IMR-90 (cell line): ENCODE results near the gene SLC17A3. TPM values are rescaled to one million over a fixed set of nuclear protein-coding genes. Genes with fewer than 3 reads are reported as not detected.

Source experiments
- ATAC-seq: fragments of 200-7000 bp; cut with Tn5 transposase; 2 replicates; pipeline ENCODE4 v1.9.1; 2020; ENCODE audit warnings: low read depth, mild to moderate bottlenecking, moderate library complexity
- BruUV-seq: library from RNA; stranded (reverse); fragments of 400-500 nt; replicated peaks from 2 replicates; lab custom pipeline; 2021; lab: Mats Ljungman, UMichigan
- CTCF ChIA-PET: fragments of 300-600 bp; formaldehyde crosslinking; extraction: SDS; loops from one replicate; lab custom pipeline; 2021; ENCODE audit warnings: antibody characterized with exemption; lab: Yijun Ruan, JAX
- POLR2A ChIA-PET: fragments of 300-600 bp; sonication (Branson Sonifier 250); formaldehyde crosslinking; loops from one replicate; lab custom pipeline; 2022; ENCODE audit warnings: antibody characterized with exemption; ENCODE audit not compliant: unreplicated experiment; lab: Charles Lee
- DNase-seq: peaks from one replicate; pipeline ENCODE4 v3.0.0; 2013
- H2AFZ ChIP-seq: replicated peaks from 2 replicates; pipeline ENCODE3; 2013; ENCODE audit warnings: low read length, mild to moderate bottlenecking; ENCODE audit not compliant: poor library complexity
- H2AK5ac ChIP-seq: 2 replicates; pipeline ENCODE4 v1.6.1; 2013; ENCODE audit warnings: low read depth, low read length, inconsistent platforms
- H2AK9ac ChIP-seq: replicated peaks from 2 replicates; pipeline ENCODE3; 2013; ENCODE audit warnings: mild to moderate bottlenecking, low read depth, low read length, moderate library complexity; ENCODE audit not compliant: poor library complexity
- H2BK120ac ChIP-seq: 2 replicates; pipeline ENCODE4 v1.6.1; 2013; ENCODE audit warnings: low read depth, low read length, inconsistent platforms
- H2BK15ac ChIP-seq: 3 replicates; pipeline ENCODE4 v1.6.1; 2013; ENCODE audit warnings: low read depth, low read length, inconsistent platforms
- H2BK20ac ChIP-seq: 2 replicates; pipeline ENCODE4 v1.6.1; 2013; ENCODE audit warnings: low read depth, mild to moderate bottlenecking, inconsistent platforms, low read length, moderate library complexity
- H2BK5ac ChIP-seq: 2 replicates; pipeline ENCODE4 v1.6.1; 2013; ENCODE audit warnings: mild to moderate bottlenecking, low read depth, low read length, inconsistent platforms; ENCODE audit not compliant: poor library complexity, severe bottlenecking
- H3K14ac ChIP-seq: replicated peaks from 2 replicates; pipeline ENCODE4 v1.6.1; 2013; ENCODE audit warnings: low read depth, low read length, inconsistent platforms
- H3K18ac ChIP-seq: 2 replicates; pipeline ENCODE4 v1.6.1; 2013; ENCODE audit warnings: low read depth, low read length, control low read depth
- H3K23ac ChIP-seq: 2 replicates; pipeline ENCODE4 v1.6.1; 2013; ENCODE audit warnings: low read depth, low read length, inconsistent platforms
- H3K27ac ChIP-seq: 2 replicates; pipeline ENCODE4 v1.5.1; 2013; ENCODE audit warnings: mild to moderate bottlenecking, control low read depth, low read length; ENCODE audit not compliant: insufficient read depth
- H3K27me3 ChIP-seq: 2 replicates; pipeline ENCODE4 v1.6.1; 2013; ENCODE audit warnings: low read length; ENCODE audit not compliant: control insufficient read depth, insufficient read depth
- H3K36me3 ChIP-seq: 2 replicates; pipeline ENCODE4 v1.6.1; 2013; ENCODE audit warnings: low read length, mixed read lengths; ENCODE audit not compliant: control insufficient read depth, insufficient read depth
- H3K4ac ChIP-seq: 2 replicates; pipeline ENCODE4 v1.6.1; 2013; ENCODE audit warnings: low read depth, low read length, inconsistent platforms
- H3K4me1 ChIP-seq: 2 replicates; pipeline ENCODE4 v1.6.1; 2013; ENCODE audit warnings: low read length, mixed read lengths; ENCODE audit not compliant: control insufficient read depth, insufficient read depth
- H3K4me2 ChIP-seq: 2 replicates; pipeline ENCODE4 v1.6.1; 2013; ENCODE audit warnings: low read depth, mild to moderate bottlenecking, control low read depth, low read length, moderate library complexity
- H3K4me3 ChIP-seq: 2 replicates; pipeline ENCODE4 v1.5.1; 2013; ENCODE audit warnings: low read depth, mild to moderate bottlenecking, control low read depth, low read length, moderate library complexity; ENCODE audit not compliant: insufficient read depth
- H3K56ac ChIP-seq: 2 replicates; pipeline ENCODE4 v1.6.1; 2013; ENCODE audit warnings: low read length, inconsistent platforms; ENCODE audit not compliant: insufficient read depth; ENCODE audit errors: extremely low read depth
- H3K79me1 ChIP-seq, 2 experiments: 2 replicates each; pipeline ENCODE4 v1.6.1; 2013; ENCODE audit warnings: low read length in 2 of 2, inconsistent platforms in 1 of 2, low read depth in 1 of 2
- H3K9ac ChIP-seq: 2 replicates; pipeline ENCODE4 v1.6.1; 2013; ENCODE audit warnings: low read depth, low read length, control low read depth
- H3K9me1 ChIP-seq: 2 replicates; pipeline ENCODE4 v1.6.1; 2013; ENCODE audit warnings: low read length, inconsistent platforms; ENCODE audit not compliant: insufficient read depth
- H3K9me3 ChIP-seq: 2 replicates; pipeline ENCODE4 v1.6.1; 2013; ENCODE audit warnings: low read length; ENCODE audit not compliant: control insufficient read depth, insufficient read depth
- H4K20me1 ChIP-seq: 2 replicates; pipeline ENCODE4 v1.6.1; 2013; ENCODE audit warnings: low read length, inconsistent platforms; ENCODE audit not compliant: insufficient read depth
- H4K5ac ChIP-seq: 2 replicates; pipeline ENCODE4 v1.6.1; 2013; ENCODE audit warnings: mild to moderate bottlenecking, low read depth, low read length, control low read depth
- H4K8ac ChIP-seq, 2 experiments: 2 replicates each; pipeline ENCODE4 v1.6.1; 2013; ENCODE audit warnings: low read depth in 2 of 2, low read length in 2 of 2, control low read depth in 1 of 2, inconsistent platforms in 1 of 2
- H4K91ac ChIP-seq: 2 replicates; pipeline ENCODE4 v1.6.1; 2013; ENCODE audit warnings: low read depth, low read length, inconsistent platforms; ENCODE audit not compliant: insufficient read depth
- CEBPB ChIP-seq: IDR thresholded peaks from 2 replicates; pipeline ENCODE4 v1.6.1; 2012; ENCODE audit warnings: low read depth, low read length, improper control_type of control experiment
- ELK1 ChIP-seq: fragments of 150-350 bp; IDR thresholded peaks from 2 replicates; pipeline ENCODE4 v1.6.1; 2016; ENCODE audit warnings: low read depth, mild to moderate bottlenecking, low read length, moderate library complexity, borderline replicate concordance
- MXI1 ChIP-seq: IDR thresholded peaks from 2 replicates; pipeline ENCODE4 v1.6.1; 2012; ENCODE audit warnings: low read depth, mild to moderate bottlenecking, low read length, moderate library complexity, borderline replicate concordance
- NFE2L2 ChIP-seq: fragments of 150-350 bp; IDR thresholded peaks from 2 replicates; pipeline ENCODE4 v1.6.1; 2016; ENCODE audit warnings: low read depth, mild to moderate bottlenecking, low read length
- RFX5 ChIP-seq: IDR thresholded peaks from 2 replicates; pipeline ENCODE4 v1.8.0; 2012; ENCODE audit warnings: low read depth, mild to moderate bottlenecking, low read length, moderate library complexity
- SMC3 ChIP-seq: fragments of 150-350 bp; IDR thresholded peaks from 2 replicates; pipeline ENCODE4 v1.6.1; 2016; ENCODE audit warnings: low read depth, mild to moderate bottlenecking, antibody characterized with exemption, low read length, moderate library complexity
- USF2 ChIP-seq: fragments of 150-350 bp; IDR thresholded peaks from 2 replicates; pipeline ENCODE4 v1.6.1; 2017; ENCODE audit warnings: mild to moderate bottlenecking, antibody characterized with exemption, low read length, low read depth
- WGBS, 2 experiments: methylation state at CpG; one replicate each; pipeline versions ENCODE4 v1.1.5 to v1.1.7; 2013; ENCODE audit warnings: missing lambda C conversion rate in 2 of 2; ENCODE audit not compliant: insufficient read length in 1 of 2; ENCODE audit errors: extremely low coverage in 2 of 2; 5-methylcytosine and 5-hydroxymethylcytosine counted together
- dilution Hi-C: fragments of 300-500 bp; cut with HindIII; formaldehyde crosslinking; loops from one replicate; pipeline ENCODE4 v1.14.3; 2018; ENCODE audit warnings: low sequenced_read_pairs; ENCODE audit not compliant: unreplicated experiment
- in situ Hi-C: fragments of 300-500 bp; cut with MboI; formaldehyde crosslinking; loops from 3 replicates; pipeline ENCODE4 v1.14.3; 2019; ENCODE audit warnings: low sequenced_read_pairs, inconsistent platforms, mixed read lengths
- intact Hi-C: fragments of 100-400 bp; cut with micrococcal nuclease; formaldehyde crosslinking; loops from 2 replicates; pipeline ENCODE4 v1.10.0; 2022
- polyA plus RNA-seq, 3 experiments: library from polyadenylated mRNA; depleted of rRNA; stranded (reverse); fragments of >200 nt; gene quantifications; 2 replicates each; pipeline ENCODE4 v1.2.3, GENCODE V29; 2012; ENCODE audit warnings: low replicate concordance in 1 of 3
- total RNA-seq: library from RNA; depleted of rRNA; stranded (reverse); fragments of >200 nt; gene quantifications from 2 replicates; pipeline ENCODE4 v1.2.3, GENCODE V29; 2012

SLC17A3 gene
- total and polyA plus RNA-seq, 2 of the 4 experiments (the other 2 are of a cell fraction): not detected

GRCh38 chr6:25831532-25832306 is 42.3 kb downstream of the SLC17A3 start, which contains the start of gene SLC17A1:
Gene SLC17A1, minus strand, starts transcription at chr6:25832052. Its CDS starts 1,495 bp downstream, at chr6:25830557.
- Histone ChIP-seq H3K23ac (no peak within 1 kb of the TSS), H3K14ac (no peak within 1 kb of the TSS), H3K4me1 (no peaks in the 10 kb centered on the region), H4K20me1 (no peaks in the 10 kb centered on the region), H4K8ac (no peak within 1 kb of the TSS), H4K5ac (no peak within 1 kb of the TSS), H2BK20ac (no peak within 1 kb of the TSS), H3K9ac (no peak within 1 kb of the TSS), H2AFZ (no peak within 1 kb of the TSS), H3K56ac (no peak within 1 kb of the TSS), H3K4me3 (no peak within 1 kb of the TSS), H4K91ac (no peak within 1 kb of the TSS), H3K36me3 (no peaks in the 10 kb centered on the region), H2AK9ac (no peak within 1 kb of the TSS), H2BK5ac (no peak within 1 kb of the TSS), H3K27me3 (no peaks in the 10 kb centered on the region), H3K9me1 (no peaks in the 10 kb centered on the region), H2BK120ac (no peak within 1 kb of the TSS), H3K4me2 (no peak within 1 kb of the TSS), H2BK15ac (no peak within 1 kb of the TSS), H3K27ac (no peak within 1 kb of the TSS), H3K9me3 (no peaks in the 10 kb centered on the region), H2AK5ac (no peak within 1 kb of the TSS), H3K18ac (no peak within 1 kb of the TSS), H3K79me1 (no peaks in the 10 kb centered on the region), H3K4ac (no peak within 1 kb of the TSS)
- POLR2A ChIA-PET: no interaction called here
- intact Hi-C loops: no loop called here
- 65% methylated on average over 5 of the region's 8 CpGs; no CpG with 5 or more reads in 1 of the 2 experiments for WGBS, 2 experiments
- dilution Hi-C loops: no loop called here
- CTCF ChIA-PET: no interaction called here
- no peak for DNase-seq
- in situ Hi-C loops: no loop called here
- BruUV-seq: no TSS peak
- TF ChIP-seq SMC3: no peak
- TF ChIP-seq USF2: no peak
- TF ChIP-seq CEBPB: no peak
- no peak for TF ChIP-seq NFE2L2
- no peak for TF ChIP-seq MXI1
- no peak for TF ChIP-seq ELK1
- no peak for TF ChIP-seq RFX5
- ATAC-seq: no peak
